Lower lobe of right lung (tissue), 2 donors: Measurements from ENCODE around the gene ATXN1. TPM values are rescaled to one million over a fixed set of nuclear protein-coding genes. Genes with fewer than 3 reads are reported as not detected.

Source experiments
- ATAC-seq, 2 donors: fragments of 200-7000 bp; cut with Tn5 transposase; one replicate each; pipeline ENCODE4 v1.9.1; 2020 to 2022; ENCODE audit warnings: mild to moderate bottlenecking in 2 of 2, moderate library complexity in 2 of 2
- DNase-seq: peaks from one replicate; pipeline ENCODE4 v3.0.0-alpha.2; 2020
- H3K27ac ChIP-seq: fragments of 200-600 bp; one replicate; pipeline ENCODE4 v1.8.0; 2022
- H3K27me3 ChIP-seq: fragments of 200-600 bp; one replicate; pipeline ENCODE4 v1.8.0; 2022; ENCODE audit warnings: low read depth
- H3K36me3 ChIP-seq: fragments of 200-600 bp; one replicate; pipeline ENCODE4 v1.8.0; 2022; ENCODE audit warnings: mild to moderate bottlenecking
- H3K4me1 ChIP-seq: fragments of 200-600 bp; one replicate; pipeline ENCODE4 v1.8.0; 2022
- H3K4me3 ChIP-seq: fragments of 200-600 bp; one replicate; pipeline ENCODE4 v1.8.0; 2022; ENCODE audit warnings: mild to moderate bottlenecking
- H3K9me3 ChIP-seq: fragments of 200-600 bp; one replicate; pipeline ENCODE4 v1.8.0; 2022
- CTCF ChIP-seq: fragments of 200-600 bp; IDR thresholded peaks from one replicate; pipeline ENCODE4 v1.8.0; 2022; ENCODE audit warnings: antibody characterized with exemption, mild to moderate bottlenecking
- intact Hi-C: fragments of 100-400 bp; cut with DNase I; formaldehyde crosslinking; loops from one replicate; pipeline ENCODE4 v1.11.0; 2022
- total RNA-seq: library from RNA; stranded (reverse); fragmentation: NEBNext Ultra II Directional; extraction: Animal tissue kit (Norgen Biotek cat#: 25700); gene quantifications from one replicate; pipeline ENCODE4 v1.2.1, GENCODE V29; 2021
- donor health status: DM: no; HTN: yes; CAD: no; lungs with severe emphysema.

ATXN1 gene
- total RNA-seq, 1 donor from 2014 or later = 75.9 TPM

GRCh38 chr6:16305788-16306187, 455.5 kb downstream of the ATXN1 start:
- H3K4me3 ChIP-seq = no peak overlapping the region
- H3K9me3 ChIP-seq = no peaks in the 10 kb centered on the region
- H3K27ac ChIP-seq = no peak overlapping the region
- intact Hi-C loops = no loop called here
- H3K27me3 ChIP-seq = no peaks in the 10 kb centered on the region
- H3K4me1 ChIP-seq = no peaks in the 10 kb centered on the region
- no peak for TF ChIP-seq CTCF
- peaks cover 21% of the 10 kb centered on the region for H3K36me3 ChIP-seq
- DNase-seq = no peak
- ATAC-seq = no peak

GRCh38 chr6:16305246-16305725, 456.0 kb downstream of the ATXN1 start:
- peak in 1 of 2 donors; percentile 25 for ATAC-seq
- Histone ChIP-seq H3K36me3 (peaks cover 21% of the 10 kb centered on the region), H3K27me3 (no peaks in the 10 kb centered on the region), H3K4me3 (no peak overlapping the region), H3K27ac (no peak overlapping the region), H3K9me3 (no peaks in the 10 kb centered on the region), H3K4me1 (no peaks in the 10 kb centered on the region)
- intact Hi-C loops = no loop called here
- no peak for TF ChIP-seq CTCF
- DNase-seq = no peak

- Histone ChIP-seq H3K27ac (no peak overlapping the region), H3K27me3 (no peaks in the 10 kb centered on the region), H3K36me3 (peaks cover 26% of the 10 kb centered on the region), H3K4me1 (no peaks in the 10 kb centered on the region), H3K9me3 (no peaks in the 10 kb centered on the region), H3K4me3 (no peak overlapping the region)
- intact Hi-C loops = no loop called here
- peak in 1 of 2 donors; percentile 30 for ATAC-seq
- no peak for DNase-seq
- no peak for TF ChIP-seq CTCF
These were observed 458.3 kb downstream of the ATXN1 start for GRCh38 chr6:16302721-16303552.

- H3K27me3 ChIP-seq = no peaks in the 10 kb centered on the region
- peaks cover 20% of the 10 kb centered on the region for H3K36me3 ChIP-seq
- no peak for TF ChIP-seq CTCF
- no peak for DNase-seq
- H3K27ac ChIP-seq = no peak overlapping the region
- intact Hi-C loops = no loop called here
- no peak overlapping the region for H3K4me3 ChIP-seq
- ATAC-seq = no peak
- no peaks in the 10 kb centered on the region for H3K4me1 ChIP-seq
- no peaks in the 10 kb centered on the region for H3K9me3 ChIP-seq
These were observed 459.7 kb downstream of the ATXN1 start for GRCh38 chr6:16301511-16301910.

GRCh38 chr6:16299861-16300260, 461.4 kb downstream of the ATXN1 start:
- Histone ChIP-seq H3K36me3 (peaks cover 25% of the 10 kb centered on the region), H3K27ac (no peak overlapping the region), H3K27me3 (no peaks in the 10 kb centered on the region), H3K9me3 (no peaks in the 10 kb centered on the region), H3K4me1 (no peaks in the 10 kb centered on the region), H3K4me3 (no peak overlapping the region)
- intact Hi-C loops = no loop called here
- ATAC-seq (no peak), DNase-seq (no peak)
- no peak for TF ChIP-seq CTCF
